GM19372 (cell line): ENCODE measurements around the gene BTF3L4.
A peak's percentile ranks its signal among the peaks of the same experiment; 100 is the strongest.
"Not testable (repeated sequence)": the region's sequence is repeated elsewhere in the genome, so short reads cannot be mapped to it uniquely, and the experiment has no call there.

Source experiments
- ATAC-seq: cut with Tn5 transposase; IDR thresholded peaks from one replicate; pipeline ENCODE4 v1.9.1; 2021; ENCODE audit warnings: mild to moderate bottlenecking, low read depth, moderate library complexity; ENCODE audit not compliant: unreplicated experiment

The BTF3L4 gene

DNA sequence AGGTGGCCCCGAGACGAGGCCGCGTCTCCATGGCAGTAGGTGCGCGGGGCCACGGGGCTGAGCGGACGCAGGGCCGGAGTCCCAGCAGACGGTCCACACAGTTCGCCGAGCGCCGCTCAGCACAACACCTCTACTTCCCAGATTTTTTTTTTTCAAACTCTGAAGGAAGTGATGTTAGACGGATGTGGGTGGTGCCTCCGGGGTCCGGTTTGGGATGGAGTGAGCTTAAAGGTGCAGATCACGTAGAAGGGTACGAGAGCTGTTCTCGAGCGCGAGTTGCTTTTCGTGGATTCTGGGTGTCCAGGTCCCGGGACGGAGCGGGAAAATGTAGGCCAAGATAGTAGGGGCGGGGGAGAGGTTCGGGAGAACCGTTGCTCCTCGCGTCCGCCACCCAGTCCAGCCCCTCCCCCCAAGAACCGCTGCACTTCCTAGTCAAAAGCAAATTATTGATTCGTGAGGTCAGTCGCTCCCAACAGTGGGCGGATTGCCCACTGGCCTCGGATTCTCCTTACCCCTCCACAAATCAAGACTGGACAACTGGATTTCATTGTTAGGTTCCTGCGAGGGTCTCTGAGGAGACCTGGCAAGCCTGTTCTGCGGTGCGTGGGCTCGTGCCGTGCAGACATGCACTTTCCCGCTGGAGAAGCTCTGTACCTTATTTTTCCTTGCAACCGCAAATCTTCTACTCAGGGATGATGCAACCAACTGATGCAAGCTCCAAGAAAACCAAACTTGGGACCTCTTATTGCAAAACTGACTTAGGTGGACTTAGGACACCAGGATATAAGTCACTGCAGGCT lies 829 bp upstream of the BTF3L4 start, which contains the start of gene TXNDC12:
Gene TXNDC12, minus strand, starts transcription at position 126 of the 800 bp plus-strand sequence. Its CDS starts 95 bp downstream, at position 31.
- ATAC-seq = peak; percentile 41

DNA sequence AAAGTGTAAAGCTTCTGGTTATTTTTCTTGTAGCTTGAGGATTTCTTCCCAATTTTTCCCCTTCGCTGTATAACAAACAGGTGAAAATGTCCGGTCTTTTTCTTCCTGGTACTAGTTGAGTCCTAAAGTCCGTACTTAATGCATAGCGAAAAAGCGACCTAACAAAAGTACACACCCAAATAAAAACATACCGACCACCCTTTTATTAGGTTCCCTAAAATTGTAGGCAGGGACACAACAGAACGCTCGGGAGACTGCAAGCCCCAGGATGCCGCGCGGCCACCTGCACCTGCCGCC lies 281 bp upstream of the BTF3L4 start:
- no peak for ATAC-seq

DNA sequence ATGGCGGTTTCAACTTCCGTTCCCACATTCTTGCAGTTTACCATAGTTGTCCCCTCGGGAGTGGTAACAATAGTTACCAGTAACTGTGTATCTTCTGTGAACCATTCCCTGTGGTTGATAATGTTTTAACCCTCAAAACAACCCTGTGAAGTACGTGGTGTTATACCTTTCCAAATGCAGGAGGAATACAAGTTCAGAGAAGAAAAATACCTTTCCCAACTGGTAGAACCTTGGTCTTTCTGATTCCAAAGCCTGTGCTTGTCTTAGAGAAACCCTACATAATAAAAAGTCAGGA lies 789 bp downstream of the BTF3L4 start:
- ATAC-seq = no peak

DNA sequence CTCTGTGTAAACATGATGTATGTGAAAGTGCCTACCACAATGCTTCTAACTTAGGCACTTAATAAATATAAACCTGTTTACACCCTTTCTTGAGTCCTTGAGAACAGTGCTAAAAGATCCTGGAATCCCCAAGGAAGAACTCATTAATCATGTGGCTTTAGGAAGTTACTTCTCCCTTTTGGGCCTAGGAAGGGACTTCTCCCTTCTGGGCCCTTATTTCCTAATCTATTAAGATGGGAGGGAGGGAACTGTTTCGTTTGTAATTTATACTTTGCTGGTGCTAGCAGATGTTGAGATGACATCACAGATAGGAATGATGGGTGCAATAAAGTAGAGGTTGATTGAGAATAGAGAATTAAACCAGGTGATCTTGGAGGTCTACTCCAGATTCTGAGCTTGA lies 1.2 kb downstream of the BTF3L4 start:
- no peak for ATAC-seq

DNA sequence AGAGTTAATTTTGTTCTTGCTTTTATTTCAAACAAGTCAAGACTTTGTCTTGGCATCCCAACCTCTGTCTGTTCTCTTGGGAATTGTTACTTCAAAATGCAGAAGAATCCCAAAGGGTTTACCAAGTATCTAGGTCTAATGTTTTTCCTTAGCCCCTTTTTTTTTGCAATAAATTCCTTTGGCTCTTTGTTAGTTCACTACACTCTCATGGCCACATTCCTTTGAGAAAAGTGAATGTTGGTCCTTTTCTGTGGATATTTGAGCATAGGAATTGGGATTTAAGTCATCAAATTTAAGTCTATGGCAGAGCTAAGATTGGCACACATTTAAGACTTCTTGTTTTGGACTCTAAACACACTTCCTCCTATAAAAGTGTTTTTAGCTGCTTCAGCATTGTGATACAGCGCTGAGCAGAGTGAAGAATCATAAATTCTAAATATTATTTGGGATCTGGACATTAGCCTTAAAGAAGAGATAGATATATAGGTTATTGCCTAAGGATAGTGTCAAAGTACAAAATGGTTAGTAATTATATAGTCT lies 1.9 kb downstream of the BTF3L4 start:
- no peak for ATAC-seq

DNA sequence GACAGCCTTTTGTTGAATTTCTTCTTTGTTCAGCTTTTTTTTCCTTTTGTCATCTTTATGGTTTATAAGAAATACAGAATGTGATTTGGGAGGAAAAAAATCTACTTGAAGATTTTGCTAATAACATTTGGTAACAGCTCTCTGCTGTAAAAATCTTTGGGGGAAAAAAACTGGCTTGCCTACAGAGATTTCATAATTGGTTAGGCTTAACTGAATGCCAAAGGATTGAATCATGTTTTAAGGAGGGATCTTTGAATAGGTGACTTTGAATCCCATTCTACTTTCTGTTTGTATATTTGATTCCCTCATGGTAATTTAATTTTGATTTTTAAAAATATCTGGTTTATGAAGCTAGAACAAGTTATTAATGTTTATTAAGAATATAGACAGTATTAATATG lies 3.2 kb downstream of the BTF3L4 start:
- ATAC-seq = no peak

DNA sequence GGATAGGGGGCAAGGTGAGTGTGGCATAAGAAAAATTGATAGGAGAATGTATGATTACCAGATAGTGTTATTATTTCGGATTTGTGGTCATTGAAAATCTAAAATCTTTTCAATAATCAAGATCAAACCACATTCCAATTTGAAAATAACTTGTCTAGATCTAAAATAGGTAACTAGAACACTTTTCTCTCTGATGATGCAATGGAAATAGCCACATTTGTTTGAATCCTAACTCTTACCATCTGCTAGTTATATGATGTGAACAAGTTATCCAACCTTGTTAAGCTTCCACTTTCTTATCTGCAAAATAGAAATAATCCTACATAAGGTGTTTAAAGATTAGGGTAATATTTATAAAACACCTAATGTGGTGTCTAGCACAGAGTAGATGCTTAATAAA lies 3.8 kb downstream of the BTF3L4 start:
- no peak for ATAC-seq

DNA sequence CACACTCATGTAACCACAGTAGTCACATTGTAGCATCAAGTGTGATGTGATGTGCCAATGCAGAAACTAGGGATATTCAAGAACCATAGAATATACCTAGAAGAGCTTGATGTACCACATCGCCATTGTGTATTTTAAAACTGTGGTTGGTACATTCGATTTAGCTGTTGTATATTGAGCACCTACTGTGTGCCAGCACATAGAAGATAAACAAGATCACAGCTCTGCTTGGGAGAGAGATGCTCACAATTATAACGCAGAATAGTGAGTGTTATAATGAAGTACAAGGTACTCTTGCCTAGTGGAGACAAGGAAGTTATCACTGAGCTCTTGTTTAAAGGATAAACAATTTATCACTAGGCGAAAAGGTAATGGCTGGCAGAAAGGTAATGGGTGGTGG lies 4.7 kb downstream of the BTF3L4 start:
- no peak for ATAC-seq

DNA sequence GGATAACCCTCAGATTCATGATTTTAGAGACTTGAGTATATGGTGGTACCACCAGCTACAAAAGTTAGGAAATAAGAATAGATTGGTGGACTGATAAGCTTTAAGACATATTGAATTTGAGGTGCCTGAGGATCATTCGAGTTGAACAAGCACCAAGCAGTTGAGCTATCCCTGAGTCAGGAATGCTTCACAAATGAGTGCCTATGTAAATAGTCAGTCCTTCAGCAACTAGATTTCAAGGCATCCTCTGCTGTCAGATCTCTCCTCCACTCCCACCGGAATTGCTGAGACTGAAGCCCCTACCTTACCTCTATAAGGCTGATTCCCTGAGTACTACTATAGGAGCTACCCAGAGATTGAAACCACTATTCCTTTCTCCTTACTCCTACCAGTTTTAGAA lies 7.1 kb downstream of the BTF3L4 start:
- ATAC-seq = no peak

DNA sequence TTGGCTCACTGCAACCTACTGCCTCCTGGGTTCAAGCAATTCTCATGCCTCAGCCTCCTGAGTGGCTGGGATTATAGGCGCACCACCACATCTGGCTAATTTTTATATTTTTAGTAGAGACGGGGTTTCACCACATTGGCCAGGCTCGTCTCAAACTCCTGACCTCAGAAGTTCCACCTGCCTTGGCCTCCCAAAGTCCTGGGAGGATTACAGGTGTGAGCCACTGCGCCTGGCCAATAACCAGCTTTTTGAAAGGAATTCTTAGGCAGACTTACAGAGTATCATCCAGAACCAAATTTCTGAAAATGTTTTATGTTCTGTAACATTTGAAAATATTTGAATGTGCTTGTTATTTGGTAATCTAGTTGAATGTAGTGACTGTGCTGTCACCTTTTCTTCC lies 14.6 kb downstream of the BTF3L4 start:
- ATAC-seq = no peak

DNA sequence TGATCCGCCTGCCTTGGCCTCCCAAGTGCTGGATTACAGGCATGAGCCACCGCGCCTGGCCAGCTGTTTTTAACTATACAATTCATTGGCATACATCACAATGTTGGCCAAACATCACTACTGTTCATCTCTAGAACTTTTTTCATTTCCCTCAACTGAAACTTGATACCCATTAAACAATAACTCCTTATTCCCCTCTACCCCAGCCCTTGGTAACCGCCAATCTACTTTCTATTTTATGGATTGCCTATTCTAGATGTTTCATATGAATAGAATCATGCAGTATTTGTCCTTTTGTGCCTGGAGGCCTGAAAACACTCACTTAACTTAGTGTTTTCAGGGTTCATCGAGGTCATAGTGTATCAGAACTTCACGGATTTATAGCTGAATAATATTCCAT lies 16.2 kb downstream of the BTF3L4 start:
- ATAC-seq = no peak

DNA sequence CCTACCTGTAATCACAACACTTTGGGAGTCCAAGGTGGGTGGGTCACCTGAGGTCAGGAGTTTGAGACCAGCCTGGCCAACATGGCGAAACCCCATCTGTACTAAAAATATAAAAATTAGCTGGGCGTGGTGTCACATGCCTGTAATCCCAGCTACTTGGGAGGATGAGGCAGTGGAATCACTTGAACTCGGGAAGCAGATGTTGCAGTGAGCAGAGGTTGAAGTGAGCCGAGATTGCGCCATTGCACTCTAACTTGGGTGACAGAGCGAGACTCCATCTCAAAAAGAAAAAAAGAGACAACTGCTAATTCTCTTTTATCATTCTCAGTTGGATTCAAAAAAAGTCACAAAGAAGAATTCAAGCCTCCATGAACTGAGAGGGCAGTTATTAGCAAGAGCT lies 21.2 kb downstream of the BTF3L4 start:
- ATAC-seq = not testable (repeated sequence)

DNA sequence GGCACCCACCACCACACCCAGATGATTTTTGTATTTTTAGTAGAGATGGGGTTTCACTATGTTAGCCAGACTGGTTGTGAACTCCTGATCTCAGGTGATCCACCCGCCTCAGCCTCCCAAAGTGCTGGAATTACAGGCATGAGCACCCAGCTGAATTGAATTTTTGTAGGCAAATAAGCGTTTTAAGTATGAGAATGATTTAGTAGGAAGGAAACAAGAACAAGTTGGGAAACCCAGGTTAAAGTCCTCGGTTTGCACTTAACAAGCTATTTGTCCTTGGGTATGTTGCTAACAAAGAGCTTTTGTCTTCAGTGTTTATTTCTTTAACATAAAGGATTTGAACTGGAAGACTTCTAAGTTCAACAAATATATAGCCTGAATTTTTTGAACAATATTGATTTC lies 23.9 kb downstream of the BTF3L4 start:
- no peak for ATAC-seq

DNA sequence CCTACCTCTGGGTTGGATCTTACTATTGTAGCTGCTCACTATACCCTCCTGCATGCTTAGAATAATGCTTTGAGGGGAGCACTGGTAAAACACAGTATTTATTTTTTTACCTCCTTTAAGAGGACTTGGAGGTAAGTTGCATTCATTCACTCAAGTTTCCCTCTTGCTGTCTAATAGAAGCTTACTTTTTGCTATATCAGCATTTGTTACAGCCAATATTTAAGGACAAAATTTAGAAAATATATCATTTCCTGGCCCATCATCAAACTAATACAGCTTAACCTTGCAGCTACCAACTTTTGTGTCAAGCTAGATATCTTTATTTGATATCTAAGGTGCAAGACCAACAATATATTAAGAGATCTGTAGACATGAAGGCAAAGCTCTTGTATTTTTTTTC lies 31.8 kb downstream of the BTF3L4 start:
- not testable (repeated sequence) for ATAC-seq

DNA sequence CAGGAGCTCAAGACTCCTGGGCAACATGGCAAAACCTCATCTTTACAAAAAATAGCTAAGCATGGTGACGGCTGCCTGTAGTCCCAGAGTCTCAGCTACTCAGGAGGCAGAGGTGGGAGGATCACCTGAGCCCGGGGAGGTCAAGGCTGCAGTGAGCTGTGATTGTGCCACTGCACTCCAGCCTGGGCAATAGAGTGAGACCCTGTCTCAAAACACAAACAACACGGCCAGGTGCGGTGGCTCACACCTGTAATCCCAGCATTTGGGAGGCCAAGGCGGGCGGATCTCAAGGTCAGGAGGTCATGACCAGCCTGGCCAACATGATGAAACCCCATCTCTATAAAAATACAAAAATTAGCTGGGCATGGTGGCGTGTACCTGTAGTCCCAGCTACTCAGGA lies 38.2 kb downstream of the BTF3L4 start:
- ATAC-seq = not testable (repeated sequence)

DNA sequence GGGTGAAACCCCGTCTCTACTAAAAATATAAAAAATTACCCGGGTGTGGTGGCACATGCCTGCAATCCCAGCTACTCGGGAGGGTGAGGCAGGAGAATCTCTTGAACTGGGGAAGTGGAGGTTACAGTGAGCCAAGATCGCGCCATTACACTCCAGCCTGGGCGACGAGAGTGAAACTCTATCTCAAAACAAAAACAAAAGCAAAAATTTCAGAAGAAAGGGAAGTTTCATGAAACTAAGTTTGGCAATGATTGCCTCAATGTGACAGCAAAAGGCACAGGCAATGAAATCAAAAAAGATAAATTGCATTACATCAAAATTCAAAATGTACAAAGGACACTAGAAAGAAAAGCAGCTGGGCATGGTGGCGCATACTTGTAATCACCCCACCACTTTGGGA lies 40.1 kb downstream of the BTF3L4 start:
- no peak for ATAC-seq

DNA sequence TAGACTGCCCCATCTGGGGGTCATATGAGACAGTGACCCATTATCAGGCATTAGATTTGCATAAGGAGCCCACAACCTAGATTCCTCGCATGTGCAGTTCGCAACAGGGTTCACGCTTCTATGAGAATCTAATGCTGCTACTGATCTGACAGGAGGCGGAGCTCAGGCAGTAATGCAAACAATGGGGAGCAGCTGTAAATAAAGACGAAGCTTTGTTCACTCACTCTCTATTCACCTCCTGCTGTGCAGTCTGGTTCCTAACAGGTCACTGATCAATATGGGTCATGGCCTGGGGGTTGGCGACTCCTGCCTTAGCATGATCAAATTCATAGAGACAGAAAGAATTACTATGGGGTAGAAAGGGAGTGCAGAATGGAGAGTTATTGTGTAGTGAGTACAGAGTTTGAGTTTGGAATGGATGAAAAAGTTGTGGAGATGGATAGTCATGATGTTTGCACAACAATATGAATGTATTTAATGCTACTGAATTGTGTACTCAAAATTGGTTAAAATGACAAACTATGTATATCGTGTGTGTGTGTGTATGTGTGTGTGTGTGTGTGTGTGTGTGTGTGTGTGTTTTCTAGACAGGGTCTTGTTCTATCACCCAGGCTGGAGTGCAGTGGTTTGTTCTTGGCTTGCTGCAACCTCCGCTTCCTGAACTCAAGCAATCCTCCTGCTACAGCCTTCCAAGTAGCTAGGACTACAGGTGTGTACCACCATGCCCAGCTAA lies 42.2 kb downstream of the BTF3L4 start:
- ATAC-seq = no peak

DNA sequence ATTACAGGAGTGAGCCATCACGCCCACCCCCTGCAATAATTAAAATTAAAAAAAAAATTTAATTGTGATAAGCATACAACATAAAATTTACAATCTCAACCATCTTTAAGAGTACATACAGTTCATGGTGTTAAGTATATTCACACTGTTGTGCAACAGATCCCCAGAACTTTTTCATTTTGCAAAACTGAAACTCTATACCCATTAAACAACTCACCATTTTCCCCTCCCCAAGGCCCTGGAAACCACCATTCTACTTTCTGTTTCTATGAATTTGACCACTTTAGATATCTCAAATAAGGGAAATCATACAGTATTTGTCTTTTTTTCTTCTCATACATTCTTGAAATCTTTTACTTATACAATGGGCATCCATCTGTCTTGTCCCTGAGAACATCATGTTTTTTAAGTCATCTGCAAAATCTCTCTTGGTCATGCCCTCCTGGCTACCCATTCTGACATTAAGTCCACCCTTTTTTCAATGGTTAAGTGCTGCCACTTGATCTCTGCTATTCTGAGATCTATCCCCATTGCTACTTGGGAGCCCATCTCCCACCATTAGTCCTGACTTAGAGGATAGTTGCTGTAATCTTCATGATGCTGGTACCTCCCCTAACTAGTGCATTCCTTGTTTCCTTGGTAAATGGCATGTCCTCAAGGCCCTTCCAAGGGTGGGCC lies 46.4 kb downstream of the BTF3L4 start:
- ATAC-seq = no peak

DNA sequence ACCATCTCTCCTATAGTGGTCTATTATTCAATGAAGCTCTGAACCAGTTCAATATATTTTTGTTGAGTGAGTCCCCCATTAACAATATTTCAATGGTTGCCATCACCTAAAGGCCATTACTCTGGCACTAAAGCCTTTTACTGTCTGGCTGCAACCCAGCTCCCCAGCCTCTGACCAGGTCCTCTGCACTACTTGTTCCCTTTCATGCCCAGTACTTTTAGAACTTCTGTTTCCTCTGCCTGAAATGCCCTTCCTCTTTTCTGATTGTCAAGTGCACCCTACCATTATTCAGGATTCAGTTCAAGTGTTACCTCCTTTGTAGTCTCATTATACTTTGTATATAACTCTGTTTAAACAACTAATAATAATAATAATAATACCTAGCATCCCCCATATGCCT lies 55.4 kb downstream of the BTF3L4 start:
- ATAC-seq = no peak

DNA sequence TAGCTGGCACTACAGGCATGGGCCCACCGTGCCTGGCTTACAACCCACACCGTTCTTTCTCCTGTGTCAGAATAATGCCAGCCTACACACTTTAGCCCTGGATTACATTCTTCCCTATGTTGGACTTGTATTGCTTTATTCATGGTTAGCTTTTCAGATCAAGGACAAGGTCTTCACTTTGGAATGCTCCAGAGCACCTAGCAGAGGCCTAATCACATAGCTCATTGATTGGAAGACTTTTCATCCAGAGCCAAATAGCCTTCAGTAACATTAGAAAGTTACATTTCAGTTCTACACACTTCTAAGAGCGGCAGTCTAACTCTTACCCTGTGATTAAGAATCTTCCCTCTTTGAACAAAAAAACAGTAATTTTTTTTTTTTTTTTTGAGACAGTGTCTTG lies 56.4 kb downstream of the BTF3L4 start:
- ATAC-seq = no peak

DNA sequence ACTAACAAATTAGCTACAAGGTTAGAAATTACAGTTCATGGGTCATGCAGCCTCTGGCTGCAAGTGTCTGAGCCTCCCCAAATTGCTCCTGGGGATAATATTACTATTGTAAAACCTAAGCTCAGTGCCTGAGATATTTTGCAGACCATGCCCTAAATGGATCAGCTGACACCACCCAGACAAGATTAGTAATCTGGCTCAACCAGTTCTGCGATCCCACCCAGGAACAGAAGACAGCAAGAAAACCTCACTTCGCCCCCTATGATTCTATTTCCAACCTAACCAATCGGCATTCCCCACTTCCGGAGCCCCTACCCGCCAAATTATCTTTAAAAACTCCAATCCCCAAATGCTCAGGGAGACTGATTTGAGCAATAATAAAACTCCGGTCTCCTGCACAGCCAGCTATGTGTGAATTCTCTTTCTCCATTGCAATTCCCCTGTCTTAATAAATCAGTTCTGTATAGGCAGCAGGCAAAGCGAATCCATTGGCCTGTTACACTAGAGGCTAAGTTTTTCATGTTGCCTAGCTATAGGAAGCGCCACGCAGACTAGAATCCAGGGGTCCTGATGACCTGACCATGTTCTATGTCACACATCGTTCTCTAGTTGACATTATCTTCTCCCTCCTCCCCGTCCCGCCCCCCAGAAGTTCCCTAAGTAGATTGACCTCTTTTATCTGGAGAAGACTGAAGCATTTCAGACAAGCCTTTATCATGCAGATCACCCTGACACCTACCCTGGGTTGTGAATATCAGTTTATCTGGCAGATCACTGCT lies 63.4 kb downstream of the BTF3L4 start:
- ATAC-seq = no peak
